ENCODE measurements around the gene ATRIP. TPM values are rescaled to one million over a fixed set of nuclear protein-coding genes. Genes with fewer than 3 reads are reported as not detected.

Gene ATRIP
- total RNA-seq, 1 donor from 2014 or later, result 8.3 TPM

- Histone ChIP-seq H3F3A (ENCODE audit: low read depth) (peaks cover 45% of the 10 kb centered on the region), H3K27me3 (no peaks in the 10 kb centered on the region), H3K9ac (no peak overlapping the region), H3K27ac (no peak overlapping the region), H2AFZ (replicated peaks) (no peak overlapping the region), H4K20me1 (ENCODE audit: low read depth) (peaks cover 29% of the 10 kb centered on the region), H3K36me3 (no peaks in the 10 kb centered on the region), H3K9me3 (ENCODE audit: low read depth) (no peaks in the 10 kb centered on the region), H3K4me2 (peak overlapping the region; percentile 97), H3K4me1 (peaks cover 36% of the 10 kb centered on the region), H3K4me3 (no peak overlapping the region), H3K79me2 (ENCODE audit: low read depth) (peaks cover 62% of the 10 kb centered on the region)
- DNase-seq (ENCODE audit: low spot score), result no peak
- peaks cover 44% of the 10 kb centered on the region for H3K4me1 Mint-ChIP-seq
- H3K27me3 Mint-ChIP-seq (ENCODE audit: insufficient read depth, low read depth), result no peaks in the 10 kb centered on the region
- peak overlapping the region; percentile 52 for H3K27ac Mint-ChIP-seq
- H3K4me3 Mint-ChIP-seq, result peak overlapping the region; percentile 91
- no peaks in the 10 kb centered on the region for H3K9me3 Mint-ChIP-seq
- TF ChIP-seq EZH2phosphoT487 (IDR thresholded peaks at IDR 0.05) (no peak), CTCF (IDR thresholded peaks at IDR 0.05) (no peak), EZH2 (IDR thresholded peaks at IDR 0.05) (no peak)
- peaks cover 6% of the 10 kb centered on the region for H3K36me3 Mint-ChIP-seq
These were observed 15.8 kb upstream of the ATRIP start for GRCh38 chr3:48430708-48431101.

- peaks cover 56% of the 10 kb centered on the region for H3K79me2 ChIP-seq (ENCODE audit: low read depth)
- Mint-ChIP-seq H3K36me3 (peaks cover 6% of the 10 kb centered on the region), H3K4me3 (peak overlapping the region; percentile 91), H3K27me3 (ENCODE audit: insufficient read depth, low read depth) (no peaks in the 10 kb centered on the region), H3K9me3 (no peaks in the 10 kb centered on the region), H3K27ac (peak overlapping the region; percentile 52), H3K4me1 (peaks cover 41% of the 10 kb centered on the region)
- H3F3A ChIP-seq (ENCODE audit: low read depth), result peaks cover 49% of the 10 kb centered on the region
- H3K36me3 ChIP-seq, result no peaks in the 10 kb centered on the region
- H2AFZ ChIP-seq (replicated peaks), result no peak overlapping the region
- H3K27ac ChIP-seq, result no peak overlapping the region
- TF ChIP-seq CTCF (IDR thresholded peaks at IDR 0.05) (no peak), EZH2phosphoT487 (IDR thresholded peaks at IDR 0.05) (no peak), EZH2 (IDR thresholded peaks at IDR 0.05) (no peak)
- peaks cover 22% of the 10 kb centered on the region for H4K20me1 ChIP-seq (ENCODE audit: low read depth)
- no peaks in the 10 kb centered on the region for H3K27me3 ChIP-seq
- no peak overlapping the region for H3K9ac ChIP-seq
- H3K4me3 ChIP-seq, result no peak overlapping the region
- no peak overlapping the region for H3K4me2 ChIP-seq
- H3K4me1 ChIP-seq, result peaks cover 36% of the 10 kb centered on the region
- H3K9me3 ChIP-seq (ENCODE audit: low read depth), result no peaks in the 10 kb centered on the region
- no peak for DNase-seq (ENCODE audit: low spot score)
These were observed 15.1 kb upstream of the ATRIP start for GRCh38 chr3:48431224-48432029.

GRCh38 chr3:48432411-48433371, 13.8 kb upstream of the ATRIP start:
- H3K4me1 ChIP-seq, result peaks cover 24% of the 10 kb centered on the region
- H3K9me3 Mint-ChIP-seq, result no peaks in the 10 kb centered on the region
- no peaks in the 10 kb centered on the region for H3K27me3 Mint-ChIP-seq (ENCODE audit: insufficient read depth, low read depth)
- no peak overlapping the region for H3K9ac ChIP-seq
- H3K4me3 ChIP-seq, result no peak overlapping the region
- no peak overlapping the region for H2AFZ ChIP-seq (replicated peaks)
- H3K4me1 Mint-ChIP-seq, result peaks cover 31% of the 10 kb centered on the region
- H4K20me1 ChIP-seq (ENCODE audit: low read depth), result peaks cover 9% of the 10 kb centered on the region
- H3K36me3 Mint-ChIP-seq, result peaks cover 4% of the 10 kb centered on the region
- H3K4me3 Mint-ChIP-seq, result no peak overlapping the region
- peaks cover 43% of the 10 kb centered on the region for H3K79me2 ChIP-seq (ENCODE audit: low read depth)
- TF ChIP-seq EZH2phosphoT487 (IDR thresholded peaks at IDR 0.05), result no peak
- TF ChIP-seq CTCF (IDR thresholded peaks at IDR 0.05), result peak; percentile 35
- no peak overlapping the region for H3K27ac Mint-ChIP-seq
- H3K36me3 ChIP-seq, result no peaks in the 10 kb centered on the region
- peak overlapping the region; percentile 57 for H3K27ac ChIP-seq
- H3K9me3 ChIP-seq (ENCODE audit: low read depth), result no peaks in the 10 kb centered on the region
- H3F3A ChIP-seq (ENCODE audit: low read depth), result peaks cover 55% of the 10 kb centered on the region
- no peaks in the 10 kb centered on the region for H3K27me3 ChIP-seq
- peak; percentile 76 for DNase-seq (ENCODE audit: low spot score)
- no peak overlapping the region for H3K4me2 ChIP-seq
